ENCODE measurements around the gene ZNF417.
"Not testable (repeated sequence)": the region's sequence is repeated elsewhere in the genome, so short reads cannot be mapped to it uniquely, and the experiment has no call there.

Gene ZNF417

GRCh38 chr19:57907394-57907793 lies 9.0 kb downstream of the ZNF417 start:
- FAIRE-seq (no peak), DNase-seq (ENCODE audit: insufficient read length, low spot score) (no peak)
- TF ChIP-seq CTCF (IDR thresholded peaks at IDR 0.05; ENCODE audit: insufficient read depth, missing control alignments) = no peak

GRCh38 chr19:57905258-57905657 lies 11.1 kb downstream of the ZNF417 start:
- FAIRE-seq = no peak
- TF ChIP-seq CTCF (IDR thresholded peaks at IDR 0.05; ENCODE audit: insufficient read depth, missing control alignments) = no peak
- no peak for DNase-seq (ENCODE audit: insufficient read length, low spot score)

GRCh38 chr19:57903618-57904184 lies 12.7 kb downstream of the ZNF417 start:
- DNase-seq (ENCODE audit: insufficient read length, low spot score) (no peak), FAIRE-seq (no peak)
- TF ChIP-seq CTCF (IDR thresholded peaks at IDR 0.05; ENCODE audit: insufficient read depth, missing control alignments) = no peak

GRCh38 chr19:57900311-57900710 lies 16.1 kb downstream of the ZNF417 start:
- DNase-seq (ENCODE audit: insufficient read length, low spot score) (no peak), FAIRE-seq (no peak)
- TF ChIP-seq CTCF (IDR thresholded peaks at IDR 0.05; ENCODE audit: insufficient read depth, missing control alignments) = no peak

GRCh38 chr19:57890706-57891105 lies 25.7 kb downstream of the ZNF417 start:
- not testable (repeated sequence) for FAIRE-seq; DNase-seq (ENCODE audit: insufficient read length, low spot score)

- FAIRE-seq (no peak), DNase-seq (ENCODE audit: insufficient read length, low spot score) (peak; percentile 84)
- no peak for TF ChIP-seq CTCF (IDR thresholded peaks at IDR 0.05; ENCODE audit: insufficient read depth, missing control alignments)
Measured at GRCh38 chr19:57888560-57889231, 27.7 kb downstream of the ZNF417 start, which contains the start of gene ZNF814. Gene ZNF814 (minus strand): TSS chr19:57889037. CDS start chr19:57888802, 235 bp downstream.

- FAIRE-seq (peak; percentile 67), DNase-seq (ENCODE audit: insufficient read length, low spot score) (no peak)
- TF ChIP-seq CTCF (IDR thresholded peaks at IDR 0.05; ENCODE audit: insufficient read depth, missing control alignments) = no peak
Measured at GRCh38 chr19:57888107-57888559, 28.3 kb downstream of the ZNF417 start.

All from D721Med (cell line).